HG03521 (cell line): ENCODE results near the gene CDPF1.

Source experiments
- ATAC-seq: cut with Tn5 transposase; IDR thresholded peaks from one replicate; pipeline ENCODE4 v1.9.1; 2021; ENCODE audit warnings: mild to moderate bottlenecking, moderate library complexity; ENCODE audit not compliant: unreplicated experiment

CDPF1 gene

GRCh38 chr22:46259374-46259773 lies 9.3 kb upstream of the CDPF1 start:
- ATAC-seq = no peak

DNA sequence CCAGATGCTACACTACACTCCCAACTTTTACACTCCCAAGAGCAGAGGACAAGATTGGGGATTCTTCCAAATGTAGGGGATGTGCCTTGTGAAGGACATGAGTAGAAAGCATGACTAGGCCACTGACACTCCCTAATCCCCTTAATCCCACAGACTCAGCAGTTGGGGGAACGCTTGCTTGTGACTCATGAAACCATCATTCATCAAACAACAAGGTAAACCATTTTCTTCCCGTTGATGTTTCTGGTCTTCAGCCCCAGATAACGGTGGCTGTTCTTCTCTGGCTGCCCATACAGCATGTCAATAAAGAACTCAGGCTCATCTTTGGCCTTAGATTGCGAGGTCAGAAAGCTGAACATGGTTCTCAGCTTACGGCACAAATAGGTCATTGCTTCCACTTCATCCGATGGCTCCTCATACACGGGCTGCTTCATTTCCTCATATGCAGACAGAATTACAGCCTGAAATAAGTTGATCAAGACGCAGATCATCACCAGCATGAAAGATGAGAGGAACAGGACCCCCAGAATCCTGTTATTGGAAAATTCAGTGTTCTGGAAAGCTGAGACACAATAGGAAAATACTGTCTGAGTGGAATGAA lies 6.4 kb upstream of the CDPF1 start:
- ATAC-seq = no peak

DNA sequence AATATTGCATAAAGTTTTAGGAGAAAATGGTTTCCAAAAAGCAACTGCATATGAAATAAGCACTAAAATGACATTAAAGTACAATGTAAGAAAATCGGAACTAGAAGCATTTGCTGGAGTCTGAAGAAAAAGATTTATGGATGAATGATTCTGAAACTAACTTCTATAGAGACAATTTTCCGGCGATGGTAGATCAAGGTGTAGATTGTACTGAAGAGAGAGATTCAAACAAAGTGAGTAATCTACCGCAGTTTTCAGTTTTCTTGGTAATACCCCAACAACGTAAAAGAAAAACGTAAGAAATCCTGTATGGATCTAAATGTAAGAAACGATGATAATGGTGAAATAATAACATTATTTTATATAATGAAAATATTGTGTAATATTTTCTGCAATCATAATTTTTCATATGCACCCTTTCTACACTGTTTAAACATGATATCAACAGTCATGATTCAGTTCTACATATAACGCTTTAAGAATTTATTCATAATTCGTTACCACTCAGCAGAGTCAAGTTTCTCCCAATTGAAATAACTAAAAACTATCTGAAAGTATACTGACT lies 1.8 kb upstream of the CDPF1 start:
- ATAC-seq = no peak

DNA sequence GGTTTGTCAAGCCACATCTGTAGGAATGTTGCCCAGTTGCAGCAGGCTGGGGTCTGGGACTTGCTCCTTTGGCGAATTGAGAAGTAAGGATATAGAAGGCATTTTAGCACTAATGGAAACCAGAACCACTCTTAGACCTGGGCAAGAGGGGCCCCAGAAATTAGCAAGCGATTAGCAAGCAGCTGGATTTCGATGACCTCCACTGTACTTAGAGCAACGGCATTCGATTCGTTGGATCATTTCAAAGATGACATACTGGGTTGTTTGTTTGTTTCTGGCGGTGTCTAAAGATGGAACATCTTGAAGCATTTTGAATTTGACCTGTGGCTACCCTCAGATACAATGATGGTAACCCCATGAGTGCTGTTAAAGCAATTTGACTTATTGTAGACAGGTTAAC lies 1.2 kb upstream of the CDPF1 start:
- no peak for ATAC-seq

GRCh38 chr22:46250783-46251125 lies 661 bp upstream of the CDPF1 start:
- peak; percentile 14 for ATAC-seq

DNA sequence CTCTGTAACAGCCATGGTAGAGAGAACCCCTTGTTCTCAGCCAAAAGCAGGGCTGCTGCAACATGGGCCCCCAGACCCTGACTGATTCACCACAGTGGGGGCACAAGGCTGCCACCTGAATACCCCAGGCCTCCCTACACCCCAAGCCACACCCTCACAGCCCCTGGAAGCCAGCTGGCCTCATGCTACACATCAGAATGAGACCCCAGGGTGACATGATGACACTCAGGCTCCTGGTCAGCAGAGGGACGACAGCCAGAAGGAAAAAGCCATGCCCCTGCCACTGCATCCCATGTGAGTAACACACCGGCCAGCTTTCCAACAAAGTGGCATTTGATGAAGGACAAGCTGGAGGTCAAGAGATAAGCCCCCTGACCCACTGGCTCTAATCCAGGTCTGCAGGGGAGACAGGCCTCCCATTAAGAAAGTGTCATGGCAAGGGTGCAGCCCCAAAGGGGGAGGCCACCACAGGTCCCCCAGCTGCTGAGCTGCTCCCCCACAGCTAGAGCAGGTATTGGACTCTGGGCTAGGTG lies 2.6 kb downstream of the CDPF1 start:
- ATAC-seq = no peak

- no peak for ATAC-seq
Measured at GRCh38 chr22:46246178-46246577, 3.9 kb downstream of the CDPF1 start.

- no peak for ATAC-seq
Measured at GRCh38 chr22:46245511-46245910, 4.6 kb downstream of the CDPF1 start.

GRCh38 chr22:46244771-46245170 lies 5.3 kb downstream of the CDPF1 start:
- ATAC-seq = no peak

DNA sequence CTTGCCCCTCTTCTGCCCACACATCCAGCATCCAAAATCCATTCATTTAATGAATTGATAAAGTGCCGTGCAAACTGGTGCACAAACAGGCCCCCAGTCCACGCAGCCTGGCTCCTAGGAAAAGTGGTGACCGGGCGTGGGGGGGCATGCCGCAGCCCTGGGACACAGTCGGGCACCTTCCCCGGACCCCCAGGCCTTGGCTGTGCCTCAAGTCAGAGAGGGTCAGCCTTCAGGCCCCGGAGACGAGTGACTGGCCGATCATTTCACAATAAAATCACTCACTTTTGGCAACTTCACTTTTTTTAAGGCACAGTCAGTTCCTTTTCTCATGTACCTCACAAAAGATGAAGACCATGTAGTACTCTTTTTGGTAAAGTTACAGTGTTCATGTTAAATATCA lies 8.0 kb downstream of the CDPF1 start:
- no peak for ATAC-seq

GRCh38 chr22:46241396-46242007 lies 8.6 kb downstream of the CDPF1 start:
- no peak for ATAC-seq

- no peak for ATAC-seq
Measured at GRCh38 chr22:46240907-46241306, 9.2 kb downstream of the CDPF1 start.

- no peak for ATAC-seq
Measured at GRCh38 chr22:46240506-46240905, 9.6 kb downstream of the CDPF1 start.

DNA sequence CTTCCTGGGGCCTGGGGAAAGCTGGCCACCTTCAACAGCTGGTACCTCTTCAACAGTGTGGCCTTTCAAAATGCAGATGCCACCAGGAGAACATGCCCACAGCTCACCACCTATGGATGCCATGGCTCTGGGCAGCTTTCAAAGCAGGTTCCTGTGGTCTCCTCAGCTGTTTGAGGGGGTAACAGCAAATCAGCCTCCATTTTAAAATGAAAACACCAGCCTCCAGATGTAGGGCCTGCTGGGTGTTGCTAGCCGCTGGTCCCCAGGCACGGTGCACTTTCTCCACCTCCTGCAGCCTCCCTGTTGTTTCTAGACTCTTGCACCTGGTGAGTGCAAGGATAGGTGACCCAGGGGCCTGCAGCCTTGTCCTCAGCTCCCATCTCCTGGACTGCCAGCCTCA lies 10.0 kb downstream of the CDPF1 start:
- ATAC-seq = no peak

- ATAC-seq = no peak
Measured at GRCh38 chr22:46239261-46240048, 10.6 kb downstream of the CDPF1 start.

DNA sequence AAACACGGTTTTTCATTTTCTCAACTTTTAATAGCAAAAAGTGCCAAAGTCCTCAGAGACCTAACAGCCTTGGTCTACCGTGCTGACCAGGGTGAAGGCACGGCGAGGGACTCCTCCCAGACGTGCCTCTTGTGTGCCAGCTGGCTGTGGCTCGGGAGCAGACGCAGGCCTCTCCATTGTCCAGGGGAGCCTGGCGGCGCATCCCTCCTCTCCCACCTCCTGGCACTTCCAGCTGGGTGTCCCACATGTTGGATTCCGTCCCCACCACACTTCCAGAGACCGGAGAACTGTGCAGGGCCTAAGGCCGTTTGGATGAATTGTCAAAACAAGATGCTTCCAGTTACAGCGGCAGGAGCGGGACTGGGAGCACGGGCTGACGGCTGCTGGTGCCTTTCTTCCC lies 11.6 kb downstream of the CDPF1 start:
- no peak for ATAC-seq

GRCh38 chr22:46237453-46238124 lies 12.5 kb downstream of the CDPF1 start:
- ATAC-seq = no peak

GRCh38 chr22:46234969-46235368 lies 15.1 kb downstream of the CDPF1 start:
- ATAC-seq = no peak

- ATAC-seq = no peak
Measured at GRCh38 chr22:46233231-46233630, 16.9 kb downstream of the CDPF1 start.

GRCh38 chr22:46230262-46230901 lies 19.7 kb downstream of the CDPF1 start:
- ATAC-seq = no peak

GRCh38 chr22:46229701-46230100 lies 20.4 kb downstream of the CDPF1 start:
- no peak for ATAC-seq
